GM23338 (cell line): ENCODE data around the gene NDC1. TPM values are rescaled to one million over a fixed set of nuclear protein-coding genes. Genes with fewer than 3 reads are reported as not detected.

Experiments
- ATAC-seq: fragments of 200-7000 bp; cut with Tn5 transposase; 3 replicates; pipeline ENCODE4 v1.9.1; 2020
- DNase-seq: peaks from one replicate; pipeline ENCODE4 v3.0.0-alpha.2; 2015; ENCODE audit warnings: low spot score
- H2AFZ ChIP-seq: fragments of 200-600 bp; sonication (generic); 2 replicates; pipeline ENCODE4 v1.8.0; 2016; ENCODE audit warnings: antibody characterized with exemption, mild to moderate bottlenecking, moderate library complexity
- H3F3A ChIP-seq: fragments of 200-600 bp; sonication (generic); replicated peaks from 2 replicates; pipeline ENCODE4 v1.8.0; 2017; ENCODE audit warnings: antibody characterized with exemption, mixed run types, low read depth
- H3K27ac ChIP-seq: fragments of 200-600 bp; sonication (generic); 2 replicates; pipeline ENCODE4 v1.6.1; 2016; ENCODE audit warnings: low read depth
- H3K27me3 ChIP-seq: fragments of 200-600 bp; sonication (generic); 2 replicates; pipeline ENCODE4 v1.8.0; 2016; ENCODE audit warnings: mild to moderate bottlenecking, mixed run types, moderate library complexity; ENCODE audit not compliant: insufficient read depth
- H3K36me3 ChIP-seq: fragments of 200-600 bp; sonication (generic); 2 replicates; pipeline ENCODE4 v1.8.0; 2016; ENCODE audit warnings: mild to moderate bottlenecking; ENCODE audit not compliant: insufficient read depth
- H3K4me1 ChIP-seq: fragments of 200-600 bp; sonication (generic); 2 replicates; pipeline ENCODE4 v1.8.0; 2016; ENCODE audit warnings: mild to moderate bottlenecking, moderate library complexity; ENCODE audit not compliant: insufficient read depth
- H3K4me2 ChIP-seq: fragments of 200-600 bp; sonication (generic); 2 replicates; pipeline ENCODE4 v1.7.1; 2017; ENCODE audit warnings: mixed run types
- H3K4me3 ChIP-seq: fragments of 200-600 bp; sonication (generic); 2 replicates; pipeline ENCODE4 v1.6.1; 2016; ENCODE audit warnings: mixed run types
- H3K79me2 ChIP-seq: fragments of 200-600 bp; sonication (generic); replicated peaks from 2 replicates; pipeline ENCODE4 v1.8.0; 2017; ENCODE audit warnings: mild to moderate bottlenecking; ENCODE audit not compliant: insufficient read depth
- H3K9me2 ChIP-seq: fragments of 200-600 bp; sonication (generic); 2 replicates; pipeline ENCODE4 v1.8.0; 2017; ENCODE audit not compliant: insufficient read depth
- H4K20me1 ChIP-seq: fragments of 200-600 bp; sonication (generic); replicated peaks from 2 replicates; pipeline ENCODE4 v1.8.0; 2017; ENCODE audit warnings: mild to moderate bottlenecking; ENCODE audit not compliant: insufficient read depth
- H3K27ac Mint-ChIP-seq: 2 replicates; pipeline ENCODE4 v1.8.0; 2020; ENCODE audit warnings: inconsistent platforms, mild to moderate bottlenecking, moderate library complexity, mixed read lengths
- H3K27me3 Mint-ChIP-seq: 3 replicates; pipeline ENCODE4 v1.8.0; 2022; ENCODE audit warnings: low read depth, mild to moderate bottlenecking, moderate library complexity, mixed read lengths, inconsistent platforms; ENCODE audit not compliant: insufficient read depth, poor library complexity
- H3K36me3 Mint-ChIP-seq: 3 replicates; pipeline ENCODE4 v1.8.0; 2021; ENCODE audit warnings: low read depth, mild to moderate bottlenecking, inconsistent platforms, moderate library complexity, mixed read lengths
- H3K4me1 Mint-ChIP-seq: 3 replicates; pipeline ENCODE4 v1.8.0; 2020; ENCODE audit warnings: mild to moderate bottlenecking, inconsistent platforms, mixed read lengths
- H3K4me3 Mint-ChIP-seq: 3 replicates; pipeline ENCODE4 v1.8.0; 2021; ENCODE audit warnings: moderate library complexity, mild to moderate bottlenecking, inconsistent platforms, mixed read lengths
- H3K9me3 Mint-ChIP-seq: 3 replicates; pipeline ENCODE4 v1.8.0; 2020; ENCODE audit warnings: moderate library complexity, mild to moderate bottlenecking, inconsistent platforms, mixed read lengths
- NANOG ChIP-seq: IDR thresholded peaks from 2 replicates; pipeline ENCODE4 v1.6.1; 2016; ENCODE audit warnings: antibody characterized with exemption, borderline replicate concordance
- polyA plus RNA-seq: library from polyadenylated mRNA; unstranded; fragments of >200 nt; fragmentation: Nextera tagmentation; extraction: Ambion mirVana; gene quantifications from 2 replicates; pipeline ENCODE4 v1.2.1, GENCODE V29; 2016
- total RNA-seq: library from RNA; depleted of rRNA; stranded (reverse); fragments of >200 nt; shearing (Covaris generic); gene quantifications from 2 replicates; pipeline ENCODE4 v1.2.3, GENCODE V29; 2014
- TF ChIP-seq, protein P1 (sequence below), 2 experiments: fragments of 200-600 bp in 1 of 2; sonication (generic) in 1 of 2; conservative IDR thresholded peaks; 2 replicates each; pipeline versions ENCODE4 v1.5.1 to v1.6.1; 2016 to 2017; ENCODE audit warnings: antibody characterized with exemption in 2 of 2, low read depth in 2 of 2, mild to moderate bottlenecking in 2 of 2, moderate library complexity in 1 of 2
- TF ChIP-seq, protein P2 (sequence below): fragments of 250-450 bp; sonication (Bioruptor Pico); IDR thresholded peaks from 2 replicates; pipeline ENCODE4 v1.5.0; 2020; ENCODE audit warnings: mild to moderate bottlenecking, moderate library complexity
- TF ChIP-seq, protein P3 (sequence below): IDR thresholded peaks from 2 replicates; pipeline ENCODE4 v1.6.1; 2016; ENCODE audit warnings: antibody characterized with exemption

NDC1 gene
- total and polyA plus RNA-seq, 2 experiments from 2014 or later: 19.8 to 100 TPM

GRCh38 chr1:53754484-53755312 lies 83.4 kb downstream of the NDC1 start:
- no peaks in the 10 kb centered on the region; the same call in 2 of the 3 replicates for H3K4me1 Mint-ChIP-seq
- no peaks in the 10 kb centered on the region for H3K9me2 ChIP-seq
- TF ChIP-seq, protein P1, sequence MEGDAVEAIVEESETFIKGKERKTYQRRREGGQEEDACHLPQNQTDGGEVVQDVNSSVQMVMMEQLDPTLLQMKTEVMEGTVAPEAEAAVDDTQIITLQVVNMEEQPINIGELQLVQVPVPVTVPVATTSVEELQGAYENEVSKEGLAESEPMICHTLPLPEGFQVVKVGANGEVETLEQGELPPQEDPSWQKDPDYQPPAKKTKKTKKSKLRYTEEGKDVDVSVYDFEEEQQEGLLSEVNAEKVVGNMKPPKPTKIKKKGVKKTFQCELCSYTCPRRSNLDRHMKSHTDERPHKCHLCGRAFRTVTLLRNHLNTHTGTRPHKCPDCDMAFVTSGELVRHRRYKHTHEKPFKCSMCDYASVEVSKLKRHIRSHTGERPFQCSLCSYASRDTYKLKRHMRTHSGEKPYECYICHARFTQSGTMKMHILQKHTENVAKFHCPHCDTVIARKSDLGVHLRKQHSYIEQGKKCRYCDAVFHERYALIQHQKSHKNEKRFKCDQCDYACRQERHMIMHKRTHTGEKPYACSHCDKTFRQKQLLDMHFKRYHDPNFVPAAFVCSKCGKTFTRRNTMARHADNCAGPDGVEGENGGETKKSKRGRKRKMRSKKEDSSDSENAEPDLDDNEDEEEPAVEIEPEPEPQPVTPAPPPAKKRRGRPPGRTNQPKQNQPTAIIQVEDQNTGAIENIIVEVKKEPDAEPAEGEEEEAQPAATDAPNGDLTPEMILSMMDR (conservative IDR thresholded peaks at IDR 0.05; ENCODE audit: low read depth in 2 of 2): peak; percentile 87 to 88
- no peak for TF ChIP-seq NANOG
- peaks cover 6% of the 10 kb centered on the region; the same call in 1 of the 3 replicates for H3K36me3 Mint-ChIP-seq
- H2AFZ ChIP-seq: no peak overlapping the region
- no peaks in the 10 kb centered on the region for H3K27me3 ChIP-seq
- peak; percentile 88 for ATAC-seq
- no peak overlapping the region for H3K4me3 ChIP-seq
- H3K4me3 Mint-ChIP-seq: no peak overlapping the region
- no peak overlapping the region for H3K27ac Mint-ChIP-seq
- H3K9me3 Mint-ChIP-seq: peaks cover 5% of the 10 kb centered on the region; the same call in 1 of the 3 replicates
- no peak overlapping the region for H3K4me2 ChIP-seq
- H3K27me3 Mint-ChIP-seq: peaks cover 6% of the 10 kb centered on the region
- no peaks in the 10 kb centered on the region for H3K4me1 ChIP-seq
- no peak overlapping the region for H3K27ac ChIP-seq
- H4K20me1 ChIP-seq: no peaks in the 10 kb centered on the region
- H3F3A ChIP-seq: no peaks in the 10 kb centered on the region
- no peaks in the 10 kb centered on the region for H3K36me3 ChIP-seq
- H3K79me2 ChIP-seq: no peaks in the 10 kb centered on the region
- peak; percentile 86 for DNase-seq

GRCh38 chr1:53752281-53752680 lies 85.8 kb downstream of the NDC1 start:
- H3K4me1 Mint-ChIP-seq: no peaks in the 10 kb centered on the region; the same call in 2 of the 3 replicates
- no peaks in the 10 kb centered on the region for H3K36me3 Mint-ChIP-seq
- Histone ChIP-seq H3K27ac (no peak overlapping the region), H3K27me3 (no peaks in the 10 kb centered on the region), H3K9me2 (no peaks in the 10 kb centered on the region), H3K79me2 (no peaks in the 10 kb centered on the region), H4K20me1 (no peaks in the 10 kb centered on the region), H3K4me2 (no peak overlapping the region), H3K4me3 (no peak overlapping the region), H2AFZ (no peak overlapping the region), H3K36me3 (no peaks in the 10 kb centered on the region), H3F3A (no peaks in the 10 kb centered on the region), H3K4me1 (no peaks in the 10 kb centered on the region)
- no peak overlapping the region for H3K27ac Mint-ChIP-seq
- DNase-seq (no peak), ATAC-seq (no peak)
- TF ChIP-seq, protein P2, sequence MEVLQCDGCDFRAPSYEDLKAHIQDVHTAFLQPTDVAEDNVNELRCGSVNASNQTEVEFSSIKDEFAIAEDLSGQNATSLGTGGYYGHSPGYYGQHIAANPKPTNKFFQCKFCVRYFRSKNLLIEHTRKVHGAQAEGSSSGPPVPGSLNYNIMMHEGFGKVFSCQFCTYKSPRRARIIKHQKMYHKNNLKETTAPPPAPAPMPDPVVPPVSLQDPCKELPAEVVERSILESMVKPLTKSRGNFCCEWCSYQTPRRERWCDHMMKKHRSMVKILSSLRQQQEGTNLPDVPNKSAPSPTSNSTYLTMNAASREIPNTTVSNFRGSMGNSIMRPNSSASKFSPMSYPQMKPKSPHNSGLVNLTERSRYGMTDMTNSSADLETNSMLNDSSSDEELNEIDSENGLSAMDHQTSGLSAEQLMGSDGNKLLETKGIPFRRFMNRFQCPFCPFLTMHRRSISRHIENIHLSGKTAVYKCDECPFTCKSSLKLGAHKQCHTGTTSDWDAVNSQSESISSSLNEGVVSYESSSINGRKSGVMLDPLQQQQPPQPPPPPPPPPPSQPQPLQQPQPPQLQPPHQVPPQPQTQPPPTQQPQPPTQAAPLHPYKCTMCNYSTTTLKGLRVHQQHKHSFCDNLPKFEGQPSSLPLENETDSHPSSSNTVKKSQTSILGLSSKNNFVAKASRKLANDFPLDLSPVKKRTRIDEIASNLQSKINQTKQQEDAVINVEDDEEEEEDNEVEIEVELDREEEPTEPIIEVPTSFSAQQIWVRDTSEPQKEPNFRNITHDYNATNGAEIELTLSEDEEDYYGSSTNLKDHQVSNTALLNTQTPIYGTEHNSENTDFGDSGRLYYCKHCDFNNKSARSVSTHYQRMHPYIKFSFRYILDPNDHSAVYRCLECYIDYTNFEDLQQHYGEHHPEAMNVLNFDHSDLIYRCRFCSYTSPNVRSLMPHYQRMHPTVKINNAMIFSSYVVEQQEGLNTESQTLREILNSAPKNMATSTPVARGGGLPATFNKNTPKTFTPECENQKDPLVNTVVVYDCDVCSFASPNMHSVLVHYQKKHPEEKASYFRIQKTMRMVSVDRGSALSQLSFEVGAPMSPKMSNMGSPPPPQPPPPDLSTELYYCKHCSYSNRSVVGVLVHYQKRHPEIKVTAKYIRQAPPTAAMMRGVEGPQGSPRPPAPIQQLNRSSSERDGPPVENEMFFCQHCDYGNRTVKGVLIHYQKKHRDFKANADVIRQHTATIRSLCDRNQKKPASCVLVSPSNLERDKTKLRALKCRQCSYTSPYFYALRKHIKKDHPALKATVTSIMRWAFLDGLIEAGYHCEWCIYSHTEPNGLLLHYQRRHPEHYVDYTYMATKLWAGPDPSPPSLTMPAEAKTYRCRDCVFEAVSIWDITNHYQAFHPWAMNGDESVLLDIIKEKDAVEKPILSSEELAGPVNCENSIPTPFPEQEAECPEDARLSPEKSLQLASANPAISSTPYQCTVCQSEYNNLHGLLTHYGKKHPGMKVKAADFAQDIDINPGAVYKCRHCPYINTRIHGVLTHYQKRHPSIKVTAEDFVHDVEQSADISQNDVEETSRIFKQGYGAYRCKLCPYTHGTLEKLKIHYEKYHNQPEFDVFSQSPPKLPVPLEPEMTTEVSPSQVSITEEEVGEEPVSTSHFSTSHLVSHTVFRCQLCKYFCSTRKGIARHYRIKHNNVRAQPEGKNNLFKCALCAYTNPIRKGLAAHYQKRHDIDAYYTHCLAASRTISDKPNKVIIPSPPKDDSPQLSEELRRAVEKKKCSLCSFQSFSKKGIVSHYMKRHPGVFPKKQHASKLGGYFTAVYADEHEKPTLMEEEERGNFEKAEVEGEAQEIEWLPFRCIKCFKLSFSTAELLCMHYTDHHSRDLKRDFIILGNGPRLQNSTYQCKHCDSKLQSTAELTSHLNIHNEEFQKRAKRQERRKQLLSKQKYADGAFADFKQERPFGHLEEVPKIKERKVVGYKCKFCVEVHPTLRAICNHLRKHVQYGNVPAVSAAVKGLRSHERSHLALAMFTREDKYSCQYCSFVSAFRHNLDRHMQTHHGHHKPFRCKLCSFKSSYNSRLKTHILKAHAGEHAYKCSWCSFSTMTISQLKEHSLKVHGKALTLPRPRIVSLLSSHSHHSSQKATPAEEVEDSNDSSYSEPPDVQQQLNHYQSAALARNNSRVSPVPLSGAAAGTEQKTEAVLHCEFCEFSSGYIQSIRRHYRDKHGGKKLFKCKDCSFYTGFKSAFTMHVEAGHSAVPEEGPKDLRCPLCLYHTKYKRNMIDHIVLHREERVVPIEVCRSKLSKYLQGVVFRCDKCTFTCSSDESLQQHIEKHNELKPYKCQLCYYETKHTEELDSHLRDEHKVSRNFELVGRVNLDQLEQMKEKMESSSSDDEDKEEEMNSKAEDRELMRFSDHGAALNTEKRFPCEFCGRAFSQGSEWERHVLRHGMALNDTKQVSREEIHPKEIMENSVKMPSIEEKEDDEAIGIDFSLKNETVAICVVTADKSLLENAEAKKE (CRISPR knock-in tag): no peak
- TF ChIP-seq, protein P3, sequence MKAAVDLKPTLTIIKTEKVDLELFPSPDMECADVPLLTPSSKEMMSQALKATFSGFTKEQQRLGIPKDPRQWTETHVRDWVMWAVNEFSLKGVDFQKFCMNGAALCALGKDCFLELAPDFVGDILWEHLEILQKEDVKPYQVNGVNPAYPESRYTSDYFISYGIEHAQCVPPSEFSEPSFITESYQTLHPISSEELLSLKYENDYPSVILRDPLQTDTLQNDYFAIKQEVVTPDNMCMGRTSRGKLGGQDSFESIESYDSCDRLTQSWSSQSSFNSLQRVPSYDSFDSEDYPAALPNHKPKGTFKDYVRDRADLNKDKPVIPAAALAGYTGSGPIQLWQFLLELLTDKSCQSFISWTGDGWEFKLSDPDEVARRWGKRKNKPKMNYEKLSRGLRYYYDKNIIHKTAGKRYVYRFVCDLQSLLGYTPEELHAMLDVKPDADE: no peak
- H3K27me3 Mint-ChIP-seq: peaks cover 12% of the 10 kb centered on the region
- H3K9me3 Mint-ChIP-seq: no peaks in the 10 kb centered on the region
- H3K4me3 Mint-ChIP-seq: no peak overlapping the region
